Limb (tissue), 2 donors: ENCODE data around the gene SEC24A.
"Not testable (repeated sequence)": the region's sequence is repeated elsewhere in the genome, so short reads cannot be mapped to it uniquely, and the experiment has no call there.

Source experiments
- DNase-seq, 2 donors: peaks; one replicate each; pipeline ENCODE4 v3.0.0-alpha.2; 2016; ENCODE audit errors: extremely low spot score in 2 of 2

The SEC24A gene

DNA sequence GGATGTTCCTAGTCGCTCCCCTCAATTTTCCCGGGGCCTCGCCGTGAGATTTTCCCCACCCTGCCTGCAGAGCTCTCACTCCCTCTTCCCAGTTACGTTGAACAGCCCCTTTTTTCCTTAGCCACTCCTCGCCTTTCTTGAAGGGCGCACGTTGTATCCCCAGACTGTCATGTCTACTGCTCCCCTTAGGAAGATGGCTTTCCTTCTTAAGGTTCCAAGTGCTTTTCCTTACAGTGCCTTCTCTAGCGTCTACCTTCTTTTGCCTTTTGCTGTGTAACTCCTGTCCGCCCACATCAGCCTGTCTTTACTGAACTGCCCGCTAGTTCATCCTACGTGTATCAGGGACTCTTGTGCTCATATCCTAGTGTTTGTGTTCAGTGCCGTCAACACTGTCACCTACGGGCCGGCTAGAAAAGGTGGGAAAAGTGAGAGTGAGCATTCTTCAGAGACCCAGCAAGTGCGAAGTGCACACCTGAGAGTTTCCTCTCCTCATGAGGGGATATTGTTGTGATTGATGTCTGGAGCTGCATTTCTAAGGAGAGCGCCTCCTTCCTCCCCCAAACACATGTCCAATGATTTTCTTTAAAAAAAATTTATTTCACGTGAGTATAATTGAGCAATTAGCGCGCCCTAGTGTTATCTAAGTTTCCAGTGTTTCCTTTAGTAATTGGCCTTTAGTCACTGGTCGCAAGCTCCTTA lies 90.5 kb downstream of the SEC24A start:
- DNase-seq, result peak; percentile 25 to 39

GRCh38 chr5:134741052-134741451 lies 92.5 kb downstream of the SEC24A start:
- DNase-seq, result no peak

GRCh38 chr5:134742134-134742533 lies 93.5 kb downstream of the SEC24A start:
- no peak for DNase-seq

- DNase-seq, result no peak
These were observed 100.8 kb downstream of the SEC24A start for GRCh38 chr5:134749415-134749814.

DNA sequence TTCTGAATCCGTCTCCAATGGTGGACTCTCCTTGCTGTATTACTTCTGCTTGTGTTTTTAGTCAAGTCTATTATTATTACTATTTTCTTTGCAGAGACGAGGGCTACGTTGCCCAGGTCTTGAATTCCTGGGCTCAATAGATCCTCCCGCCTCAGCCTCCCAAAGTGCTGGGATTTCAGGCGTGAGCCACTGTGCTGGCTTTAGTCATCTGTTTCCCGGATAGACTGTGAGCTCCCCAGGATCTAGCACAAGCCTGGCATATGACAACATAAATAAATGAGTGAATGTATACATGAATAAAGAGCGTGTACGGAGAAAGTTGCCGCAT lies 109.6 kb downstream of the SEC24A start:
- no peak for DNase-seq

- DNase-seq, result peak; percentile 94 to 96
These were observed 110.1 kb downstream of the SEC24A start, which contains the start of gene DDX46 for GRCh38 chr5:134758504-134759341. DDX46 (plus strand) TSS chr5:134758779; CDS start chr5:134758939, 160 bp downstream.

GRCh38 chr5:134767528-134768291 lies 119.1 kb downstream of the SEC24A start:
- not testable (repeated sequence) for DNase-seq

- DNase-seq, result no peak
These were observed 120.6 kb downstream of the SEC24A start for GRCh38 chr5:134769206-134769605.

- no peak for DNase-seq
These were observed 124.0 kb downstream of the SEC24A start for GRCh38 chr5:134772461-134773125.

- no peak for DNase-seq
These were observed 128.8 kb downstream of the SEC24A start for GRCh38 chr5:134777366-134777765.
